ENCODE data around the gene OR2T6. TPM values are rescaled to one million over a fixed set of nuclear protein-coding genes. Genes with fewer than 3 reads are reported as not detected.
A peak's percentile ranks its signal among the peaks of the same experiment; 100 is the strongest.
"Not testable (repeated sequence)": the region's sequence is repeated elsewhere in the genome, so short reads cannot be mapped to it uniquely, and the experiment has no call there.

Gene OR2T6
- total and polyA plus RNA-seq, 5 donors: not detected

GRCh38 chr1:248433811-248434415 lies 58.4 kb downstream of the OR2T6 start:
- DNase-seq (peak in 1 of 3 donors; percentile 18), ATAC-seq (peak in 1 of 2 donors; percentile 24)
- intact Hi-C loops (cut with DNase I); H3K27me3 ChIP-seq (ENCODE audit: control insufficient read depth, insufficient read depth); H3K4me1 ChIP-seq (ENCODE audit: control insufficient read depth, insufficient read depth, low read length); H3K27ac ChIP-seq (ENCODE audit: low read length); H3K9me3 ChIP-seq (ENCODE audit: control insufficient read depth, low read length); H3K4me3 ChIP-seq (ENCODE audit: low read length): not testable (repeated sequence)
- 93% methylated on average over 36 of the region's 38 CpGs for WGBS

DNA sequence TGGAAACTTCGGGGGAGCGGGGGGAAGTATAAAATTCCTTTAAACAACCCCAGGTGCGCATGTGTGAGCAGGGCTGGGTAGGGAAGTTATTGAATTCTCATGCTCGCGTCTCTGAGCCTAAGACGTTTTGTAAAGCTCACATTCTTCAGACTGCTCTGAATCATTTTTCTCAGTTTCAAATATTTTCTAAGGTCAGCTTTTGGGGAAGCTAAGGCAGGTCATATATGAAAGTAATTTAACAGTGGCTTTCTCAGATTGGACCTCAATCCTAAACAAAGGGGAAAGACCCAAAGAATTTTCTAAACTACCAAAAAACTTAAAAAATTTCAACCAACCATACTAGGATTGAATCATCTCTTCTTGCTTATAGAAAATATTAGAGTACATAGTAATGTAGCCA lies 59.4 kb downstream of the OR2T6 start:
- intact Hi-C loops (cut with DNase I); H3K27me3 ChIP-seq (ENCODE audit: control insufficient read depth, insufficient read depth); H3K9me3 ChIP-seq (ENCODE audit: control insufficient read depth, low read length); DNase-seq; H3K4me3 ChIP-seq (ENCODE audit: low read length); H3K4me1 ChIP-seq (ENCODE audit: control insufficient read depth, insufficient read depth, low read length); ATAC-seq; H3K27ac ChIP-seq (ENCODE audit: low read length): not testable (repeated sequence)
- WGBS: 89% methylated on average over 4 of the region's 6 CpGs

DNA sequence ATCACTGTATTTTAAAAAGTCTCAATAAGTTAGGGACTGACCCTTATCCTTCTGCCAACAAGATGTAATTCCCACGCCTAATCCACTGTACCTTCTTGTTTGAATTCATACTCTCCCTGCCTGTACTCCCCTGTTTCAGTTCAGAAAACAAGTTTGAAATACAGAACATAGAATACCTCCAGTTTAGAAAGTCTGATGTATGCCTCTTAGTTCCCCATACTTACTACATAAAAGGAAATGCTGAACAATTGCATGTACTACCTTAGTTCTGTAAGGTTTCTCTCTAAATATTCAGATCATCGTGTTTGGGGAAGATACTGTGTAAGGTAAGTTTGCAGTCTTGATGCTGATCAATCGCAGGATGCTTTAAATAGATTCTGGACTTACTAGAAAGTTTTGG lies 60.8 kb downstream of the OR2T6 start:
- H3K4me3 ChIP-seq (ENCODE audit: low read length); H3K9me3 ChIP-seq (ENCODE audit: control insufficient read depth, low read length); ATAC-seq; H3K4me1 ChIP-seq (ENCODE audit: control insufficient read depth, insufficient read depth, low read length); intact Hi-C loops (cut with DNase I); DNase-seq; H3K27ac ChIP-seq (ENCODE audit: low read length); H3K27me3 ChIP-seq (ENCODE audit: control insufficient read depth, insufficient read depth): not testable (repeated sequence)
- 74% methylated on average over 3 of the region's 3 CpGs for WGBS

DNA sequence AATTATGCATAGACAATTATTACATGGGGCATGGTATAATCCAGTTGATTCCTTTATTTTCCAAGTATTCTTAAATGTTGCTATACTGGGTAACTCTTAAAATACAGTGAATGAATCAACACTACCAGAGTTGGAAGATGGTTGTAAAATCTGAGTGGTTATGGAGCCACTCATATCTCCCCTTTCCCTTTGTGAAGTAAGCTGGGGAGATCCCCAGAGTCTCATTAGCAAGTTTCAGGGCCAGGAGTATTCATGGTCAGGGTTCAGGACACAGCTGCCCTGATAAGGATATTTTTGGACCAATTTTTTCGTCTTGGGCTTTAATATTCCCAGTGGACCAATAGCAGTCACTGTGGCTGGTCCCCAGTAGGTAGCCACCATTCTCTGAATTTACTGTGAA lies 63.1 kb downstream of the OR2T6 start:
- 45% methylated on average over 1 of the region's 1 CpG for WGBS
- intact Hi-C loops (cut with DNase I); H3K27me3 ChIP-seq (ENCODE audit: control insufficient read depth, insufficient read depth); H3K4me3 ChIP-seq (ENCODE audit: low read length); H3K9me3 ChIP-seq (ENCODE audit: control insufficient read depth, low read length); ATAC-seq; H3K4me1 ChIP-seq (ENCODE audit: control insufficient read depth, insufficient read depth, low read length); H3K27ac ChIP-seq (ENCODE audit: low read length); DNase-seq: not testable (repeated sequence)

DNA sequence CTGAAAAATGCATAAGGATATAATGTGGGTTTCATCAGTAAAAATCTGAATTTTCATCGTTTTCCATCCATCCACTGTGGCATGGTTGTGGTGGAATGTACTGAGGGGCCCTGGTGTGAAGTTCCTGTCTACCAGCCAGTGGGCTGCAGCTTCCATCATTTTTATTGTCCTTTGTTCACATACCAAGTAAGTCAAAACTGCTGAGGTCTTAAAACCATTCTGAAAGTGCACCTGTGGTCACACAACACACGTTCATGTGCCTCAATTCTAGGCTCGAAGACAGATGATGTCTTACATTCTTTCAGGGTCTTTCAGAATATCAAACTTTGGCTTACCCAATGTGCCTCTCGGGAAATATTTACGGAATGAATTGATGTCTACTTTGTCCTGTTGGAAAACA lies 63.7 kb downstream of the OR2T6 start:
- H3K4me1 ChIP-seq (ENCODE audit: control insufficient read depth, insufficient read depth, low read length); intact Hi-C loops (cut with DNase I); ATAC-seq; H3K4me3 ChIP-seq (ENCODE audit: low read length); H3K27me3 ChIP-seq (ENCODE audit: control insufficient read depth, insufficient read depth); H3K27ac ChIP-seq (ENCODE audit: low read length); DNase-seq; H3K9me3 ChIP-seq (ENCODE audit: control insufficient read depth, low read length): not testable (repeated sequence)
- 48% methylated on average over 5 of the region's 5 CpGs for WGBS

Other genes with a start within 250 kb of the OR2T6 start
- gene OR2M5, start 230.6 kb upstream of the OR2T6 start, total RNA-seq: not detected
- gene OR2M5, start 230.6 kb upstream of the OR2T6 start, polyA plus RNA-seq: not detected
- gene OR2M2, start 200.9 kb upstream of the OR2T6 start, total RNA-seq: not detected
- not detected for gene OR2M2, start 200.9 kb upstream of the OR2T6 start, polyA plus RNA-seq
- not detected for gene OR2M3, start 178.5 kb upstream of the OR2T6 start, total RNA-seq
- gene OR2M3, start 178.5 kb upstream of the OR2T6 start, polyA plus RNA-seq: not detected
- gene OR2M4, start 144.3 kb upstream of the OR2T6 start, total RNA-seq: not detected
- gene OR2M4, start 144.3 kb upstream of the OR2T6 start, polyA plus RNA-seq: not detected
- not detected for gene OR2T33, start 97.8 kb upstream of the OR2T6 start, total RNA-seq
- gene OR2T33, start 97.8 kb upstream of the OR2T6 start, polyA plus RNA-seq: not detected
- gene OR2T12, start 72.3 kb upstream of the OR2T6 start, total RNA-seq: not detected
- gene OR2T12, start 72.3 kb upstream of the OR2T6 start, polyA plus RNA-seq: not detected
- gene OR2M7, start 51.2 kb upstream of the OR2T6 start, total RNA-seq: not detected
- gene OR2M7, start 51.2 kb upstream of the OR2T6 start, polyA plus RNA-seq: not detected
- gene OR14C36, start 27.0 kb upstream of the OR2T6 start, total RNA-seq: not detected
- not detected for gene OR14C36, start 27.0 kb upstream of the OR2T6 start, polyA plus RNA-seq
- not detected for gene OR2T4, start 14.1 kb upstream of the OR2T6 start, total RNA-seq
- not detected for gene OR2T4, start 14.1 kb upstream of the OR2T6 start, polyA plus RNA-seq
- not detected for gene OR2T1, start 27.3 kb downstream of the OR2T6 start, total RNA-seq
- gene OR2T1, start 27.3 kb downstream of the OR2T6 start, polyA plus RNA-seq: not detected
- not detected for gene OR2T2, start 69.9 kb downstream of the OR2T6 start, total RNA-seq
- not detected for gene OR2T2, start 69.9 kb downstream of the OR2T6 start, polyA plus RNA-seq
- gene OR2T3, start 97.6 kb downstream of the OR2T6 start, total RNA-seq: not detected
- gene OR2T3, start 97.6 kb downstream of the OR2T6 start, polyA plus RNA-seq: not detected
- gene OR2T5, start 112.8 kb downstream of the OR2T6 start, total RNA-seq: not detected
- not detected for gene OR2T5, start 112.8 kb downstream of the OR2T6 start, polyA plus RNA-seq
- gene OR2G6, start 132.3 kb downstream of the OR2T6 start, total RNA-seq: not detected
- not detected for gene OR2G6, start 132.3 kb downstream of the OR2T6 start, polyA plus RNA-seq
- gene OR2T29, start 187.0 kb downstream of the OR2T6 start, total RNA-seq: not detected
- gene OR2T29, start 187.0 kb downstream of the OR2T6 start, polyA plus RNA-seq: not detected
- gene OR2T34, start 199.0 kb downstream of the OR2T6 start, total RNA-seq: not detected
- not detected for gene OR2T34, start 199.0 kb downstream of the OR2T6 start, polyA plus RNA-seq
- gene OR2T10, start 222.0 kb downstream of the OR2T6 start, total RNA-seq: not detected
- not detected for gene OR2T10, start 222.0 kb downstream of the OR2T6 start, polyA plus RNA-seq